Heart left ventricle (tissue), 16 donors: ENCODE results near the gene DBH. TPM values are rescaled to one million over a fixed set of nuclear protein-coding genes. Genes with fewer than 3 reads are reported as not detected.
A peak's percentile ranks its signal among the peaks of the same experiment; 100 is the strongest.

Experiments
- ATAC-seq, 4 donors: fragments of 200-7000 bp; cut with Tn5 transposase; one replicate each; pipeline ENCODE4 v1.9.1; 2020 to 2022; ENCODE audit warnings: moderate library complexity in 4 of 4, mild to moderate bottlenecking in 3 of 4, moderate number of reproducible peaks in 1 of 4
- DNase-seq, 5 donors: peaks; one replicate each; pipeline ENCODE4 v3.0.0-alpha.2; 2020
- H3K27ac ChIP-seq, 12 donors: fragments of 200-600 bp; sonication (generic) in 4 of 12; one replicate each; pipeline versions ENCODE4 v1.5.0 to v1.8.0; 2016 to 2022; ENCODE audit warnings: mild to moderate bottlenecking in 2 of 12
- H3K27me3 ChIP-seq, 9 donors: fragments of 200-600 bp; sonication (generic) in 2 of 9; one replicate each; pipeline versions ENCODE4 v1.5.1 to v1.8.0; 2016 to 2022; ENCODE audit warnings: mild to moderate bottlenecking in 3 of 9
- H3K36me3 ChIP-seq, 9 donors: fragments of 200-600 bp; sonication (generic) in 2 of 9; one replicate each; pipeline versions ENCODE4 v1.5.0 to v1.8.0; 2018 to 2022; ENCODE audit warnings: mild to moderate bottlenecking in 2 of 9
- H3K4me1 ChIP-seq, 12 donors: fragments of 200-600 bp; sonication (generic) in 4 of 12; one replicate each; pipeline versions ENCODE4 v1.5.0 to v1.8.0; 2016 to 2022; ENCODE audit warnings: mild to moderate bottlenecking in 3 of 12
- H3K4me3 ChIP-seq, 12 donors: fragments of 200-600 bp; sonication (generic) in 4 of 12; one replicate each; pipeline versions ENCODE4 v1.5.0 to v1.8.0; 2017 to 2022; ENCODE audit warnings: mild to moderate bottlenecking in 9 of 12, moderate library complexity in 4 of 12
- H3K9me3 ChIP-seq, 12 donors: fragments of 200-600 bp; sonication (generic) in 4 of 12; one replicate each; pipeline versions ENCODE4 v1.5.0 to v1.8.0; 2016 to 2022; ENCODE audit warnings: mild to moderate bottlenecking in 1 of 12
- CTCF ChIP-seq, 12 donors: fragments of 200-600 bp; sonication (generic) in 4 of 12; IDR thresholded peaks; one replicate each; pipeline versions ENCODE4 v1.5.0 to v1.8.0; 2018 to 2022; ENCODE audit warnings: antibody characterized with exemption in 12 of 12, mild to moderate bottlenecking in 5 of 12
- POLR2A ChIP-seq, 2 donors: fragments of 450-650 bp; IDR thresholded peaks; one replicate each; pipeline ENCODE4 v1.6.1; 2017; ENCODE audit warnings: antibody characterized with exemption in 2 of 2, mild to moderate bottlenecking in 2 of 2, moderate library complexity in 2 of 2
- whole genome bisulfite sequencing, 4 donors: extraction: QIAGEN DNeasy Blood & Tissue Kit in 2 of 4; methylation state at CpG; one replicate each; pipeline versions ENCODE4 v1.1.5 to v1.1.7; 2013 to 2018; 5-methylcytosine and 5-hydroxymethylcytosine counted together
- intact Hi-C, 10 donors: fragments of 100-400 bp; cut with DNase I; formaldehyde crosslinking; loops; one replicate each; pipeline versions ENCODE4 v1.11.1 to v1.14.2; 2022
- polyA plus RNA-seq, 2 donors: library from polyadenylated mRNA; stranded (reverse); fragments of 200-250 nt; gene quantifications; one replicate each; pipeline ENCODE4 v1.2.3, GENCODE V29; 2013
- total RNA-seq, 9 donors: library from RNA; depleted of rRNA in 2 of 9; stranded (reverse); fragments of >200 nt in 2 of 9; fragmentation: NEBNext Ultra II Directional in 3 of 9; extraction: Animal tissue kit (Norgen Biotek cat#: 25700) in 3 of 9; gene quantifications; one replicate each; pipeline versions ENCODE4 v1.1.0 to v1.2.4, GENCODE V29; 2016 to 2023
- donor health status: ischemic (EF 13 %, LVEDD 7.1; RV severe dilation, severe dysfunction).
- donor health status: healthy with polysubstance abuse.
- donor health status: DM: no; HTN: yes; CAD: no.
- donor health status: DM: no; HTN: no; CAD: no.
- donor health status: ischemic (EF 25% LVEDD 6.9; RV normal size, moderate dysfunction).
- donor health status: ischemic (EF 25% LVEDD 5.7; RV mildly dilated, moderate dysfunction).
- donor health status: healthy.
- donor health status: DM: yes; HTN: yes; CAD: no.
- donor health status: ischemic (EF 35%, LVEDD 5.7; RV mildly dilated, moderate dysfunction).
- donor health status: nonischemic (EF 11% LVEDD 7.7; RV severe dilation, severe dysfunction).
- donor health status: DM: yes; HTN: yes; CAD: no.
- donor health status: PGD.
- donor health status: ischemic (EF 29% LVEDD 5.4; RV normal size, mild dysfunction).
- donor health status: nonischemic (EF 23%, LVEDD 6.1; RV moderate dilation, normal function).

Gene DBH
- total and polyA plus RNA-seq, 11 donors: 0.06 to 0.08 TPM; not detected in 9

- WGBS, 4 donors: 64 to 74% (median 69%) methylated on average over 10 of the region's 10 CpGs
- no peak for ATAC-seq
- H3K27me3 ChIP-seq: peaks cover 0 to 11% (median 3%) of the 10 kb centered on the region in 9 donors
- no peak overlapping the region for H3K4me3 ChIP-seq
- no peak for DNase-seq
- H3K27ac ChIP-seq: no peak overlapping the region
- H3K4me1 ChIP-seq: no peaks in the 10 kb centered on the region
- H3K36me3 ChIP-seq: no peaks in the 10 kb centered on the region
- peaks cover 0 to 7% (median 6%) of the 10 kb centered on the region in 12 donors for H3K9me3 ChIP-seq
- TF ChIP-seq CTCF (IDR thresholded peaks at IDR 0.05) (no peak), POLR2A (IDR thresholded peaks at IDR 0.05) (no peak)
- intact Hi-C loops: loop anchor here in 1 of 10 donors (5.0 kb wide), 1 partner anchor 135 kb away; no protein-coding TSS in a partner anchor
Observed at GRCh38 chr9:133591985-133592384, 44.2 kb upstream of the DBH start.

- DNase-seq (peak in 2 of 5 donors; percentile 18 to 47), ATAC-seq (no peak)
- 78 to 87% (median 82%) methylated on average over 17 of the region's 17 CpGs for WGBS, 4 donors
- Histone ChIP-seq H3K9me3 (peaks cover 0 to 16% (median 15%) of the 10 kb centered on the region in 12 donors), H3K27ac (no peak overlapping the region), H3K36me3 (no peaks in the 10 kb centered on the region), H3K4me3 (no peak overlapping the region), H3K4me1 (no peaks in the 10 kb centered on the region), H3K27me3 (peaks cover 0 to 6% (median 0%) of the 10 kb centered on the region in 9 donors)
- intact Hi-C loops: loop anchor here in 1 of 10 donors (5.0 kb wide), 1 partner anchor 134 kb away; no protein-coding TSS in a partner anchor
- TF ChIP-seq POLR2A (IDR thresholded peaks at IDR 0.05): no peak
- TF ChIP-seq CTCF (IDR thresholded peaks at IDR 0.05): no peak
Observed at GRCh38 chr9:133592731-133593409, 43.3 kb upstream of the DBH start.

GRCh38 chr9:133593587-133594253, 42.4 kb upstream of the DBH start:
- WGBS, 4 donors: 78 to 81% (median 79%) methylated on average over 15 of the region's 15 CpGs
- Histone ChIP-seq H3K4me3 (no peak overlapping the region), H3K36me3 (no peaks in the 10 kb centered on the region), H3K9me3 (peaks cover 0 to 24% (median 19%) of the 10 kb centered on the region in 12 donors), H3K27ac (no peak overlapping the region), H3K27me3 (peaks cover 0 to 6% (median 0%) of the 10 kb centered on the region in 9 donors), H3K4me1 (no peaks in the 10 kb centered on the region)
- peak in 1 of 5 donors; percentile 31 for DNase-seq
- no peak for TF ChIP-seq CTCF (IDR thresholded peaks at IDR 0.05)
- TF ChIP-seq POLR2A (IDR thresholded peaks at IDR 0.05): no peak
- ATAC-seq: no peak
- intact Hi-C loops: loop anchor here in 1 of 10 donors (5.0 kb wide), 1 partner anchor 134 kb away; no protein-coding TSS in a partner anchor

GRCh38 chr9:133594310-133594709, 41.9 kb upstream of the DBH start:
- Histone ChIP-seq H3K36me3 (no peaks in the 10 kb centered on the region), H3K27me3 (peaks cover 0 to 6% (median 0%) of the 10 kb centered on the region in 9 donors), H3K27ac (no peak overlapping the region), H3K9me3 (peaks cover 0 to 25% (median 19%) of the 10 kb centered on the region in 12 donors), H3K4me1 (no peaks in the 10 kb centered on the region), H3K4me3 (no peak overlapping the region)
- DNase-seq (no peak), ATAC-seq (no peak)
- intact Hi-C loops: loop anchor here in 1 of 10 donors (5.0 kb wide), 1 partner anchor 133 kb away; no protein-coding TSS in a partner anchor
- WGBS, 4 donors: 86 to 99% (median 92%) methylated on average over 2 of the region's 2 CpGs
- no peak for TF ChIP-seq POLR2A (IDR thresholded peaks at IDR 0.05)
- TF ChIP-seq CTCF (IDR thresholded peaks at IDR 0.05): no peak
